OCI-LY7 (cell line): ENCODE measurements around the gene MAP4. TPM values are rescaled to one million over a fixed set of nuclear protein-coding genes. Genes with fewer than 3 reads are reported as not detected.

Experiments
- BruUV-seq: library from RNA; stranded (reverse); fragments of 400-500 nt; replicated peaks from 2 replicates; lab custom pipeline; 2021; lab: Mats Ljungman, UMichigan
- CTCF ChIA-PET: fragments of 300-600 bp; sonication (Branson Sonifier 250); formaldehyde crosslinking; loops from one replicate; lab custom pipeline; 2022; ENCODE audit warnings: antibody characterized with exemption; ENCODE audit not compliant: unreplicated experiment; lab: Charles Lee
- POLR2A ChIA-PET: fragments of 300-600 bp; sonication (Branson Sonifier 250); formaldehyde crosslinking; loops from one replicate; lab custom pipeline; 2022; ENCODE audit warnings: antibody characterized with exemption; lab: Charles Lee
- DNase-seq: peaks from one replicate; pipeline ENCODE4 v3.0.0-alpha.2; 2015; ENCODE audit warnings: low spot score
- H2AFZ ChIP-seq: fragments of 200-600 bp; sonication (generic), shearing (Covaris generic); 2 replicates; pipeline ENCODE4 v1.6.1; 2014; ENCODE audit warnings: mild to moderate bottlenecking, antibody characterized with exemption, low read length, moderate library complexity
- H3K27ac ChIP-seq: fragments of 200-600 bp; sonication (generic); 2 replicates; pipeline ENCODE4 v1.5.1; 2014; ENCODE audit warnings: mixed run types, low read depth, mild to moderate bottlenecking, moderate library complexity, low read length, inconsistent platforms; ENCODE audit not compliant: poor library complexity, severe bottlenecking
- H3K36me3 ChIP-seq: fragments of 200-600 bp; sonication (generic); 2 replicates; pipeline ENCODE4 v1.6.1; 2014; ENCODE audit warnings: mild to moderate bottlenecking, antibody characterized with exemption, low read length, moderate library complexity, mixed read lengths; ENCODE audit not compliant: insufficient read depth
- H3K4me1 ChIP-seq: fragments of 200-600 bp; sonication (generic); 2 replicates; pipeline ENCODE4 v1.5.1; 2014; ENCODE audit warnings: mild to moderate bottlenecking, low read length; ENCODE audit not compliant: insufficient read depth, poor library complexity, severe bottlenecking
- H3K4me2 ChIP-seq: fragments of 200-600 bp; sonication (generic); 2 replicates; pipeline ENCODE4 v1.6.1; 2014; ENCODE audit warnings: mild to moderate bottlenecking, low read length
- H3K4me3 ChIP-seq: fragments of 200-600 bp; sonication (generic); 2 replicates; pipeline ENCODE4 v1.5.1; 2014; ENCODE audit warnings: mild to moderate bottlenecking, low read depth, low read length; ENCODE audit not compliant: poor library complexity, severe bottlenecking
- H3K79me2 ChIP-seq: fragments of 200-600 bp; sonication (generic); 2 replicates; pipeline ENCODE4 v1.6.1; 2016; ENCODE audit warnings: low read depth, mild to moderate bottlenecking, low read length, moderate library complexity, mixed read lengths; ENCODE audit not compliant: insufficient read depth
- H3K9me2 ChIP-seq: fragments of 200-600 bp; sonication (generic); 2 replicates; pipeline ENCODE4 v1.6.1; 2016; ENCODE audit warnings: mild to moderate bottlenecking, low read length, mixed read lengths; ENCODE audit not compliant: insufficient read depth
- H3K9me3 ChIP-seq: fragments of 200-600 bp; sonication (generic); 2 replicates; pipeline ENCODE4 v1.6.1; 2014; ENCODE audit warnings: mild to moderate bottlenecking, mixed run types, low read length, mixed read lengths
- H4K20me1 ChIP-seq: fragments of 200-600 bp; sonication (generic); 2 replicates; pipeline ENCODE4 v1.6.1; 2014; ENCODE audit warnings: mild to moderate bottlenecking, antibody characterized with exemption, low read length, moderate library complexity, mixed read lengths; ENCODE audit not compliant: insufficient read depth
- CTCF ChIP-seq: fragments of 200-600 bp; sonication (generic); conservative IDR thresholded peaks from 2 replicates; pipeline ENCODE4 v1.5.1; 2014; ENCODE audit warnings: mild to moderate bottlenecking, antibody characterized with exemption, low read length, moderate library complexity, mixed read lengths
- EZH2phosphoT487 ChIP-seq: fragments of 200-600 bp; sonication (generic); IDR thresholded peaks from 2 replicates; pipeline ENCODE4 v1.6.1; 2018; ENCODE audit warnings: low read depth, borderline replicate concordance, mild to moderate bottlenecking, mixed run types, antibody characterized with exemption, low read length, moderate library complexity, mixed read lengths
- intact Hi-C: fragments of 100-400 bp; cut with micrococcal nuclease; formaldehyde crosslinking; loops from one replicate; pipeline ENCODE4 v1.10.0; 2022; ENCODE audit not compliant: unreplicated experiment
- total RNA-seq, 2 experiments: library from RNA; depleted of rRNA in 1 of 2; stranded (reverse); fragments of >200 nt in 1 of 2; shearing (Covaris generic) in 1 of 2; gene quantifications; 2 replicates each; pipeline ENCODE4 v1.2.3, GENCODE V29; 2014 to 2022

Gene MAP4
- total RNA-seq, 2 experiments from 2014 or later = 26.1 to 78.4 TPM

- CTCF ChIA-PET = no interaction called here
- no peaks in the 10 kb centered on the region for H3K79me2 ChIP-seq
- no peak for DNase-seq
Measured at GRCh38 chr3:48030188-48030587, 14.0 kb upstream of the MAP4 start.

GRCh38 chr3:48026951-48027908, 11.0 kb upstream of the MAP4 start:
- H3K27ac ChIP-seq = no peak overlapping the region
- H2AFZ ChIP-seq = no peak overlapping the region
- no peaks in the 10 kb centered on the region for H3K36me3 ChIP-seq
- no peak overlapping the region for H3K4me2 ChIP-seq
- CTCF ChIA-PET = no interaction called here
- H4K20me1 ChIP-seq = no peaks in the 10 kb centered on the region
- POLR2A ChIA-PET = interaction anchor here (1.0 kb wide), 1 partner anchor 200 kb away, joined by 3 read pairs; no protein-coding TSS in a partner anchor
- no peaks in the 10 kb centered on the region for H3K9me3 ChIP-seq
- DNase-seq = no peak
- no peaks in the 10 kb centered on the region for H3K4me1 ChIP-seq
- TF ChIP-seq CTCF (no peak), EZH2phosphoT487 (no peak)
- no peaks in the 10 kb centered on the region for H3K79me2 ChIP-seq
- no TSS peak for BruUV-seq
- no peaks in the 10 kb centered on the region for H3K9me2 ChIP-seq
- intact Hi-C loops = no loop called here
- no peak overlapping the region for H3K4me3 ChIP-seq

More at GRCh38 chr3:48030188-48030587, 14.0 kb upstream of the MAP4 start:
- no peak overlapping the region for H2AFZ ChIP-seq
- no peaks in the 10 kb centered on the region for H3K9me3 ChIP-seq
- no peak for TF ChIP-seq CTCF
- BruUV-seq = no TSS peak
- H3K9me2 ChIP-seq = no peaks in the 10 kb centered on the region
- intact Hi-C loops = no loop called here
- H3K4me2 ChIP-seq = no peak overlapping the region
- POLR2A ChIA-PET = no interaction called here
- H3K4me1 ChIP-seq = no peaks in the 10 kb centered on the region
- no peak overlapping the region for H3K4me3 ChIP-seq
- no peak overlapping the region for H3K27ac ChIP-seq
- H3K36me3 ChIP-seq = no peaks in the 10 kb centered on the region
- no peaks in the 10 kb centered on the region for H4K20me1 ChIP-seq

GRCh38 chr3:48026098-48026497, 9.9 kb upstream of the MAP4 start:
- Histone ChIP-seq H3K4me1 (no peaks in the 10 kb centered on the region), H3K4me2 (no peak overlapping the region), H3K4me3 (no peak overlapping the region), H3K79me2 (no peaks in the 10 kb centered on the region), H2AFZ (no peak overlapping the region), H3K27ac (no peak overlapping the region), H3K9me2 (no peaks in the 10 kb centered on the region), H3K9me3 (no peaks in the 10 kb centered on the region), H3K36me3 (no peaks in the 10 kb centered on the region), H4K20me1 (no peaks in the 10 kb centered on the region)
- intact Hi-C loops = no loop called here
- BruUV-seq = no TSS peak
- no peak for DNase-seq
- no peak for TF ChIP-seq EZH2phosphoT487
- TF ChIP-seq CTCF = no peak
- POLR2A ChIA-PET = no interaction called here
- CTCF ChIA-PET = no interaction called here
